Measurements from ENCODE around the gene NOSIP.

DNA sequence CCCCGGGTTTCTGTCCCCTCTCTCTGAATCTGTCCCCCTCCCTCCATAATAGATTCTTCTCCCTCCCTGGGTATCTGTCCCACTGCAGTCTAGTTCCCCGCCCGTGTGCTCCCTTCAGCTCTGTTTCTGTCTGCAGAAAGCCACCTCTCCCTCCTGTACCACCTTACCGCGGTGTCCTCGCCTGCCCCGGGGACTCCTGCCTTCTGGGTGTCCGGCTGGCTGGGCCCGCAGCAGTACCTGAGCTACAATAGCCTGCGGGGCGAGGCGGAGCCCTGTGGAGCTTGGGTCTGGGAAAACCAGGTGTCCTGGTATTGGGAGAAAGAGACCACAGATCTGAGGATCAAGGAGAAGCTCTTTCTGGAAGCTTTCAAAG, 66.6 kb downstream of the NOSIP start:
- TF ChIP-seq, protein P1, sequence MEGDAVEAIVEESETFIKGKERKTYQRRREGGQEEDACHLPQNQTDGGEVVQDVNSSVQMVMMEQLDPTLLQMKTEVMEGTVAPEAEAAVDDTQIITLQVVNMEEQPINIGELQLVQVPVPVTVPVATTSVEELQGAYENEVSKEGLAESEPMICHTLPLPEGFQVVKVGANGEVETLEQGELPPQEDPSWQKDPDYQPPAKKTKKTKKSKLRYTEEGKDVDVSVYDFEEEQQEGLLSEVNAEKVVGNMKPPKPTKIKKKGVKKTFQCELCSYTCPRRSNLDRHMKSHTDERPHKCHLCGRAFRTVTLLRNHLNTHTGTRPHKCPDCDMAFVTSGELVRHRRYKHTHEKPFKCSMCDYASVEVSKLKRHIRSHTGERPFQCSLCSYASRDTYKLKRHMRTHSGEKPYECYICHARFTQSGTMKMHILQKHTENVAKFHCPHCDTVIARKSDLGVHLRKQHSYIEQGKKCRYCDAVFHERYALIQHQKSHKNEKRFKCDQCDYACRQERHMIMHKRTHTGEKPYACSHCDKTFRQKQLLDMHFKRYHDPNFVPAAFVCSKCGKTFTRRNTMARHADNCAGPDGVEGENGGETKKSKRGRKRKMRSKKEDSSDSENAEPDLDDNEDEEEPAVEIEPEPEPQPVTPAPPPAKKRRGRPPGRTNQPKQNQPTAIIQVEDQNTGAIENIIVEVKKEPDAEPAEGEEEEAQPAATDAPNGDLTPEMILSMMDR (IDR thresholded peaks at IDR 0.05), result no peak
- TF ChIP-seq, protein P2, sequence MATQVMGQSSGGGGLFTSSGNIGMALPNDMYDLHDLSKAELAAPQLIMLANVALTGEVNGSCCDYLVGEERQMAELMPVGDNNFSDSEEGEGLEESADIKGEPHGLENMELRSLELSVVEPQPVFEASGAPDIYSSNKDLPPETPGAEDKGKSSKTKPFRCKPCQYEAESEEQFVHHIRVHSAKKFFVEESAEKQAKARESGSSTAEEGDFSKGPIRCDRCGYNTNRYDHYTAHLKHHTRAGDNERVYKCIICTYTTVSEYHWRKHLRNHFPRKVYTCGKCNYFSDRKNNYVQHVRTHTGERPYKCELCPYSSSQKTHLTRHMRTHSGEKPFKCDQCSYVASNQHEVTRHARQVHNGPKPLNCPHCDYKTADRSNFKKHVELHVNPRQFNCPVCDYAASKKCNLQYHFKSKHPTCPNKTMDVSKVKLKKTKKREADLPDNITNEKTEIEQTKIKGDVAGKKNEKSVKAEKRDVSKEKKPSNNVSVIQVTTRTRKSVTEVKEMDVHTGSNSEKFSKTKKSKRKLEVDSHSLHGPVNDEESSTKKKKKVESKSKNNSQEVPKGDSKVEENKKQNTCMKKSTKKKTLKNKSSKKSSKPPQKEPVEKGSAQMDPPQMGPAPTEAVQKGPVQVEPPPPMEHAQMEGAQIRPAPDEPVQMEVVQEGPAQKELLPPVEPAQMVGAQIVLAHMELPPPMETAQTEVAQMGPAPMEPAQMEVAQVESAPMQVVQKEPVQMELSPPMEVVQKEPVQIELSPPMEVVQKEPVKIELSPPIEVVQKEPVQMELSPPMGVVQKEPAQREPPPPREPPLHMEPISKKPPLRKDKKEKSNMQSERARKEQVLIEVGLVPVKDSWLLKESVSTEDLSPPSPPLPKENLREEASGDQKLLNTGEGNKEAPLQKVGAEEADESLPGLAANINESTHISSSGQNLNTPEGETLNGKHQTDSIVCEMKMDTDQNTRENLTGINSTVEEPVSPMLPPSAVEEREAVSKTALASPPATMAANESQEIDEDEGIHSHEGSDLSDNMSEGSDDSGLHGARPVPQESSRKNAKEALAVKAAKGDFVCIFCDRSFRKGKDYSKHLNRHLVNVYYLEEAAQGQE (IDR thresholded peaks at IDR 0.05; ENCODE audit: insufficient read depth in 1 of 2, low read depth in 2 of 2, low read length in 1 of 2), result no peak
- TF ChIP-seq POLR2AphosphoS5 (IDR thresholded peaks at IDR 0.05; ENCODE audit: low read depth, low read length) (no peak), SIN3A (IDR thresholded peaks at IDR 0.05; ENCODE audit: borderline replicate concordance, insufficient read depth, low read depth, low read length) (no peak), TCF7L2 (IDR thresholded peaks at IDR 0.05; ENCODE audit: low read depth, low read length) (no peak)
